ENCODE results near the gene ARHGAP23.

The ARHGAP23 gene

DNA sequence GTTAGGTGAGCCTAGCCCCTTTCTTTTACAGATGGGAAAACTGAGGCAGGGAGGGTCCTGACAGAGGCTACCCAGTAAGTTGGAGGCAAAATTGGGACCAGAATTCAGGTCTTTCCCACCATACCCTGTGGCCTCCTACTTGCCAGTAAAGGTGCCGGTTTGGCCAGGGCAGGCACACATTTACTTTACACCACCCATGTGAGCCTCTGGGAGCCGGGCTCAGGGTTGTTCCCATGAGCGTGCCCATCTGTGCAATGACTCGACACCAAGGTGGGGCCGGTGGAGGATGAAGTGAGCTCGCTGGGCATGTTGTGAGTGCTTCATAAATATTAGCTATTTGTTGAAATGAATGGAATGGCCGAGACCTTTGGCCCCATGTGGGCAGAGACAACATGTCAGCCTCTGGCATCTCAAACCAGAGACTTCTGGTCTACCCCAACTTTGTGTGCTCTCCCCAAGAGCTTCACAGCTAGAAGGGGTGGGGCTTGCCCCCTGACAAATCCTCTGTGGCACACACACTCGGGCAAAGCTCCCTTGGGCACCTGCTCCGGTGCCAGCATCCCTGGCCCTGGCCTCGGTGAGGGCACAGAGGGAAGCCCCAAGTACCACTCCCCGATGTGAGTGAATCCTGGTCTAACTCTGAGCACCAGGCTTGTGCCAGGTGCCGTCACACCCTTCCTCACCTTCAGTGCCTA is 117.4 kb downstream of the ARHGAP23 start:
- no peaks in the 10 kb centered on the region for H3K36me3 Mint-ChIP-seq
- no peaks in the 10 kb centered on the region for H3K4me1 Mint-ChIP-seq
- H3K27ac Mint-ChIP-seq: no peak overlapping the region
- H3K9me3 Mint-ChIP-seq: no peaks in the 10 kb centered on the region
- no peak overlapping the region for H3K4me3 Mint-ChIP-seq
- peaks cover 84% of the 10 kb centered on the region for H3K27me3 Mint-ChIP-seq
- ATAC-seq: no peak

DNA sequence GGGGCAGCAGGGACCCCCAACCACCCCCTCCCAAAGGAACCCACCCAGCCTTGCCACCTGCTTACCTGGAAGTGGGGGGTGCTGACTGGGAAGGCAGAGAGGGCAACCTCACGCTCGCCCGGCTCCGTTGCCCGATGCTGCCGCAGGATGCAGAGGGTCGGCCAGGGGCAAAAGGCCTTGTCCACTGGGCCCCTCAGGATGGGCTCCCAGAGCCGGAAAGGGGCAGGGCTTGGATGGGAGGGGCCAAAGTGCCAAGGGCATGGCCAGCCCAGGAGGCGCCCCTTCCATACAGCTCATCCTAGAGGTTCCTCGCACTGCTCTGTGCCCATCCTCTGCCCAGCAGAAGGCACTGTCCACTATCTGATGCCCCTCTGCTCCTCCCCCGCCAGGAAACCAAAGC is 118.1 kb downstream of the ARHGAP23 start:
- Mint-ChIP-seq H3K36me3 (no peaks in the 10 kb centered on the region), H3K4me3 (no peak overlapping the region), H3K4me1 (no peaks in the 10 kb centered on the region), H3K9me3 (no peaks in the 10 kb centered on the region), H3K27ac (no peak overlapping the region), H3K27me3 (peaks cover 80% of the 10 kb centered on the region)
- no peak for ATAC-seq

DNA sequence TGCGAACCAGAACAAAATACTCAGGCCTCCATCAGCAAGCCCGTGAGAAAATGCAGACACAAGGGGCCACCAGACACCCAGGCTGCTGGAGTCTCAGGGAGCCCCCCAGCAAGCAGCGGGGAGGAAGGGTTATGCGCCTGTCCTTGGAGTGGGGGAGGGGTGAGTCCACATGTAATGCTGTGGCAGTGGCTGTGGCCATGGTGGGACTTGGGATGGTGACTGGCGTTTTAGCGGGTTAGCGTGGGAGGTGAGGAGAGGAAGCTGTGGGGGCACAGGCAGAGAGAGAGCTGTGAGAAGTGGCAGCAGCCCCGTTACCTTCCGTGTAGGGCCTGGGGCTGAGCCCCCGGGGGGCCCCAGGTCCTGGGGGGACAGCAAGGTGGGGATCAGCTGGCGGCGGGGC is 119.2 kb downstream of the ARHGAP23 start:
- Mint-ChIP-seq H3K36me3 (no peaks in the 10 kb centered on the region), H3K4me3 (no peak overlapping the region), H3K27ac (no peak overlapping the region), H3K9me3 (no peaks in the 10 kb centered on the region), H3K4me1 (no peaks in the 10 kb centered on the region), H3K27me3 (peaks cover 75% of the 10 kb centered on the region)
- ATAC-seq: no peak

DNA sequence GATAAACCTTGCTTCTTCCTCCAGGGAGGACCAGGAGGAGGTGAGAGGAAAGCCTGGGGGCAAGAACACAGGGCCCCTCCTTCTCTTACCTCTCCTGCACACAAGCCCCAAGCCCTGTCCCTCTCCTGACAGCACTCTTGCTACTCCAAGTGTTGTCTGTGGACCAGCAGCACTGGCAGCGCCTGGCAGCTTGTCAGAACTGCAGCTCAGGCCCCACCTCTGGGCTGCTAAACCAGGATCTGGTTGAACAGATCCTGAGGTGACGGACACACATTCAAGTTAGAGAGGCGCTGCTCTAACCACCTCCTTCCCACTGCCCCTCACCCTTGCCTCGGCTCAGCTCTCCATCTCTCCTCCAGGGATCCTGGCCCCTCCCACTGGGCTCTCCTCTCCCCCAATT is 121.0 kb downstream of the ARHGAP23 start:
- no peaks in the 10 kb centered on the region for H3K36me3 Mint-ChIP-seq
- no peak overlapping the region for H3K4me3 Mint-ChIP-seq
- H3K4me1 Mint-ChIP-seq: no peaks in the 10 kb centered on the region
- H3K9me3 Mint-ChIP-seq: no peaks in the 10 kb centered on the region
- ATAC-seq: no peak
- peaks cover 60% of the 10 kb centered on the region for H3K27me3 Mint-ChIP-seq
- H3K27ac Mint-ChIP-seq: no peak overlapping the region

DNA sequence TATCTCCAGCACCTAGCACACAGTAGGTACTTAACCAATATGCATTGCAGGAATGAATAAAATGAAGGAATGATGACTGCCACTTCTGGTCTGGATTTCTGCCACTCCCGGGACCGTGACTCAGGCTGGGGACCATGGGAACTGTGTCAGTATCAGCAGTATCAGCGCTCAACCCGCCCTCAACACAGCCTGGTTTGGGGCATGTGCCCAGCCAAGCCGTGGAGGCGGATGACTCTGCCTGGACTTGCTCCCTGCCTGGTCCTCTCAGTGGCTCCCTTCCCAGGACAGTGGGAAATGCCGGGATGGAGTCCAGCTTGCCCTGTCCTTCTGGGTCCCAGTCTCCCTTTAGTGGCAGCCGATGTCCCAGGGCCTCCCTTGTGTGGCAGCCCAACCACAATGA is 122.4 kb downstream of the ARHGAP23 start:
- no peaks in the 10 kb centered on the region for H3K9me3 Mint-ChIP-seq
- H3K4me3 Mint-ChIP-seq: no peak overlapping the region
- H3K27me3 Mint-ChIP-seq: peaks cover 64% of the 10 kb centered on the region
- no peaks in the 10 kb centered on the region for H3K36me3 Mint-ChIP-seq
- no peaks in the 10 kb centered on the region for H3K4me1 Mint-ChIP-seq
- no peak for ATAC-seq
- H3K27ac Mint-ChIP-seq: no peak overlapping the region

DNA sequence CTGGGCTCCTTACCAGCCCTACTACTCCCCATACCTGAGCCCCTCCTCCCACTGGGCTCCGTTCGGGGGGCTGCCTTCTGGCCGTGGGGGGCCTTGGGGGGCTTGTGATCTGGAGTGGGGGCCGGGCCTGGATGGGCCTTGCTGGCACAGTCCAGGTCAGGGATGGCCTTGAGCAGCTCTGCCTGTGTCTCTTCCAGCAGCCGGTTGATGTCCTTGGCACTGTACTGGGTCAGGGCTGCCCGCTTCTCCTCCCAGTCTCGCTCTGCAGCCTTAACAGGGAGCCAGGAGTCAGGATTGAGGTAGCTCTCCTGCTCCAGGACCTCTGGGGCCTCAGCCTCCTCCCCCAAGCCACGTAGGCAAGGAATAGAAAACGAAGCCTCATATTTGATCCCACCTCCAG is 122.9 kb downstream of the ARHGAP23 start:
- Mint-ChIP-seq H3K36me3 (no peaks in the 10 kb centered on the region), H3K9me3 (no peaks in the 10 kb centered on the region), H3K27me3 (peaks cover 64% of the 10 kb centered on the region), H3K4me3 (no peak overlapping the region), H3K4me1 (no peaks in the 10 kb centered on the region), H3K27ac (no peak overlapping the region)
- no peak for ATAC-seq

DNA sequence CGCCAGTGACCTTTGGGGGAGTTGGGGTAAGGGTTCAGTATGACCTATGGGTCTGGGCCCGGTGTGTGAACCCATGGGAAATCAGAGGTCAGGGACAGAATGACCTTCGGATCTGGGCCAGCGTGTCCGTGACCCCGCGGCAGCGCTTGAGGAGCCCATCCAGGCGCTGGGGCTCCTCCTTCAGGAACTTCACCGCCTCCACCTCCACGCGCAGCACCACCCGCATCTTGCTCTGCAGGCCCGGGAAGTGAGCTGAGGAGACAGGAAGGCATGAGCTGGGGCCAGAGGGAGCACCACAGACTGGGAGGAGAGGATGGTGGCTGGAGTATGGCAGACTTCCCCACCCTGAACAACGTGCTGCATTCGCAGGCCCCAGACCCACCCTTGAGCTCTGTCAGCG is 124.1 kb downstream of the ARHGAP23 start:
- Mint-ChIP-seq H3K9me3 (no peaks in the 10 kb centered on the region), H3K4me3 (no peak overlapping the region), H3K4me1 (no peaks in the 10 kb centered on the region), H3K36me3 (no peaks in the 10 kb centered on the region), H3K27me3 (peaks cover 54% of the 10 kb centered on the region), H3K27ac (no peak overlapping the region)
- ATAC-seq: no peak

DNA sequence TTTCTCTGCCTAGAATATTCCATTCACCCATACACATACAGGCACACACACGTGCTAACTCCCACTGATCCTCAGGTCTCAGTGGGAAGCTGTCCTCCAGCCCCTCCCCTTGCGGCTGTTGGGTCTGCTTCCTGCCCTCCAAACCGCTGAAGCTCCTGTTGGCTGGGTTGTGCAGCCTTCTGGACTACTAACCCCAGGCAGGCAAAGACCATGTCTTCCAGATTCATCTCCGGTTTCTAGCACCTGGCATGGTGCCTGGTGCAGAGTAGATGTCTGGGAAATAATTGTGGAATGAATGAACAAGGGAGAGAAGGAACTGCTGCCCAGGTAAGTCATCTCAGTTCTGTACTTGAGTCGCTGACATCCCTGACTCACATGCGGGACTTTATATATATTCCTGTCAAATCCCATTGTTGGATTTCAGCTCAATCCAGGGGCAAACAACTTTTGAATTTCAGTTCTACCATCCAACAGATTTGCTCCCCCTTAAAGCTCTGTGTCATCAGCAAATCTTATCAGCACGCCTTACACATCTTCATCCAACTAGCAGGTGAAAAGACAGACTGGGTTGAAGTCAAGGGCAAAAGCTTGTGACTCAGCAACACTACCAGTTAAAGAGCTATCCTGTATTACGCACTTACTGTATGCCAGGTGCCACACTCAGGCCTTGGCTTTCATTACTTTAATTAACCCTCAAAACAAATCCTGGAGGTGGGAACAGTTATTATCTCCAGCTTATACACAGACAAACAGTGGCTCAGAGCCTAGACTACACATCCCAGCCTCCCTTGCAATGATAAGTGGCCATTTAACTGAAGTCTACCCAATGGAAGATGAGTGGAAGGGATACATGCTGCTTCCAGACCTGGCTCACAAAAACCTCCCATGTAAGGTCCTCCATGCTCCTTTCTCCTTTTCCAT is 126.4 kb downstream of the ARHGAP23 start:
- Mint-ChIP-seq H3K4me3 (no peak overlapping the region), H3K4me1 (peaks cover 13% of the 10 kb centered on the region), H3K27ac (no peak overlapping the region), H3K36me3 (no peaks in the 10 kb centered on the region), H3K27me3 (peaks cover 31% of the 10 kb centered on the region), H3K9me3 (no peaks in the 10 kb centered on the region)
- ATAC-seq: no peak

DNA sequence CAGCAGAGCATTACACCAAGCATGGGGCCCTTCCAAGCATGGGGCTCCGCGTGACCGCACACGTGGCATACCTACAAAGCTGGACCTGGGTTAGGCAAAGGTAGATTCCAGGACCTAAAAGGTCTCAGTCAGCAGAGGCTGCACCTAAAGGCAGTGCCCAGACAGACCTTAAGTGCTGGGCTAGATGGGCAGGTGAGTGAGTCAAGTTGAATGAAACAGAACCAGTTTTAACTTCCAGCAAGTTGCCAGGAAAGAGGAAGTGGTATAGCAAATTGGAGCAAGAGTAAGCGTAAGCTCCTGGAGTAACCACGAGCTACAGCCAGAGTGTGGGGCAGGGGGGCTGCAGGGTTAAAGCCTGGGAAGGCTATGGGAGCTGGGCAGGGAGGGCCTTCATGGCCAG is 128.0 kb downstream of the ARHGAP23 start:
- Mint-ChIP-seq H3K4me3 (no peak overlapping the region), H3K27me3 (peaks cover 29% of the 10 kb centered on the region), H3K27ac (no peak overlapping the region)

DNA sequence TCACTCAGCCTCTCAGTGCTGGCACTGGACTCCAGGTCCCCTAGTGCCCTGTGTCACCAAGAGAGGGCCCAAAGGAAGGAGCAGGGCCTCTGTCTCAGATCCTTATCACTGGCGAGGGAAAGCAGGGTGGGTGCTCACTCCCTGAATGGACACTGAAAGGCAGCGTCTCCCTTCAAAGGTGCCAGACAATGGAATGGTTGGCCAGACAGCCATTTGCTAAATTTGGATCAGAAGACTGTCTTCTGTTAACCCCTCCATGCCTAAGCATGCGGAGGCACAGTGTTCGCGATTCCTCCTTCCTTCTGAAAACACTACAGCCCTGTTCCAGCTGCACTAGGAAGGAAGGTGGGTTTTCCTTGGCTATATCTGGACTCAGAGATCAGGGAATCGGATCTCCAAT is 129.1 kb downstream of the ARHGAP23 start:
- Mint-ChIP-seq H3K27ac (no peak overlapping the region), H3K4me3 (no peak overlapping the region), H3K9me3 (no peaks in the 10 kb centered on the region), H3K27me3 (peaks cover 32% of the 10 kb centered on the region), H3K36me3 (no peaks in the 10 kb centered on the region), H3K4me1 (peaks cover 24% of the 10 kb centered on the region)
- ATAC-seq: no peak

More for the DNA sequence above, 128.0 kb downstream of the ARHGAP23 start:
- Mint-ChIP-seq H3K9me3 (no peaks in the 10 kb centered on the region), H3K4me1 (peaks cover 24% of the 10 kb centered on the region), H3K36me3 (no peaks in the 10 kb centered on the region)
- no peak for ATAC-seq

DNA sequence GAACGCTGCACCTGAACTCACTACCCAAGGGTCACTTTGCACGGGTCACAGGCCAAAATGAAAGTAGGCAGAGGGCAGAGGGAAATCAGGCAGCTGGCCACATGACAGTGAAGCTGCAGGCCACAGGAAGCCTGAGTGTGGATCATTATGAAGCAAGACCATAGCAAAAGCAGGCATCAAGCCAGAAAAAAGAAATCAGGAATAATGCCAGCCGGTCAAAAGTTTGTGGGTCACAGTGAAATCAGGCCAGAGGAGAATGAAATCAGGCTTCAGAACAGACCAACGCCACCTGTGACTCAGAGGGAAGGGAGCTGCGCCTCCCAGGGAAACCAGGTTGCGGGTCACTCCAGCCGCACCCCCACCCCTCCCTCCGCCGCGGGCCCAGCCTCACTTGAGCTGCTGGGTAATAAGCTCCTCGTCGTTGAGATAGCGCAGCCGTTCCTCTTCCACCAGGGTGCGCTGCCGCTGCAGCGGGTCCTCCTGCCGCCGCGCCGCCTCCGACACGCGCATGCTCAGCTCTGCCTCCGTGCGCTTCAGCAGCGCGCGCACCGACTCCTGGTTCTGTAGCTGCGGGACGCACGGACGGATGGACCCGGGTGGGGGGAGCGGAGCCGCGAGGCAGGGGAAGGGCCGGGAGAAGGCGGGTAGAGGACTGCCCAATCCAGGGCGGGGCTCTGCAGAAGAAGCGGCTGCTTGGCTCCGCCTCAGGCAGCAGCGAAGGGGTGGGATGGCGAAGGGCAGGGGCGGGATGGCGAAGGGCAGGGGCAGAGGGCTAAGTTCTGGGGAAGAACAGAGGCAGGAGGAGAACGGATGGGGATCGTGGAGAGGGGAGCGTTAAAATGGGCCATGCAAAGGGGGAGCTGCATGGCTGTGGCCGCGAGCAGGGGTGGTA is 129.8 kb downstream of the ARHGAP23 start:
- ATAC-seq: peak; percentile 86
- Mint-ChIP-seq H3K4me1 (peaks cover 24% of the 10 kb centered on the region), H3K27me3 (peaks cover 35% of the 10 kb centered on the region), H3K9me3 (no peaks in the 10 kb centered on the region), H3K36me3 (no peaks in the 10 kb centered on the region), H3K27ac (no peak overlapping the region), H3K4me3 (peak overlapping the region; percentile 97)

DNA sequence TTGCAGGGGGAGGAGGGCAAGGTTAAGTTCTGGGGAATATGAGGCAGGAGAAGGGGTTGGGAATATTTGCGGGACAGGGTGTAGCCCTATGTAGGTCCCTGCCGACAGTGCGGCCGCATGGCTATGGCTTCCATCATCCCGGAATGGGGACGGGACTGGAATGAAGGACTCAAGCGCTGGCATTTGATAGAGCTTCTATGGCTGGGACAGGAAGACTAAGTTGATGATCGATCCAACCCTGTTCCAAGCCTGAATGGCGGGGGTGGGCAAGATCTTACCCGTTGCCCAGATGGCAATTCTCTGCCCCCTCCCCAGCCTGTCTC is 130.4 kb downstream of the ARHGAP23 start:
- H3K27me3 Mint-ChIP-seq: peaks cover 41% of the 10 kb centered on the region
- peak; percentile 57 for ATAC-seq
- H3K36me3 Mint-ChIP-seq: no peaks in the 10 kb centered on the region
- H3K27ac Mint-ChIP-seq: peak overlapping the region; percentile 52
- peaks cover 29% of the 10 kb centered on the region for H3K4me1 Mint-ChIP-seq
- peak overlapping the region; percentile 97 for H3K4me3 Mint-ChIP-seq
- no peaks in the 10 kb centered on the region for H3K9me3 Mint-ChIP-seq

DNA sequence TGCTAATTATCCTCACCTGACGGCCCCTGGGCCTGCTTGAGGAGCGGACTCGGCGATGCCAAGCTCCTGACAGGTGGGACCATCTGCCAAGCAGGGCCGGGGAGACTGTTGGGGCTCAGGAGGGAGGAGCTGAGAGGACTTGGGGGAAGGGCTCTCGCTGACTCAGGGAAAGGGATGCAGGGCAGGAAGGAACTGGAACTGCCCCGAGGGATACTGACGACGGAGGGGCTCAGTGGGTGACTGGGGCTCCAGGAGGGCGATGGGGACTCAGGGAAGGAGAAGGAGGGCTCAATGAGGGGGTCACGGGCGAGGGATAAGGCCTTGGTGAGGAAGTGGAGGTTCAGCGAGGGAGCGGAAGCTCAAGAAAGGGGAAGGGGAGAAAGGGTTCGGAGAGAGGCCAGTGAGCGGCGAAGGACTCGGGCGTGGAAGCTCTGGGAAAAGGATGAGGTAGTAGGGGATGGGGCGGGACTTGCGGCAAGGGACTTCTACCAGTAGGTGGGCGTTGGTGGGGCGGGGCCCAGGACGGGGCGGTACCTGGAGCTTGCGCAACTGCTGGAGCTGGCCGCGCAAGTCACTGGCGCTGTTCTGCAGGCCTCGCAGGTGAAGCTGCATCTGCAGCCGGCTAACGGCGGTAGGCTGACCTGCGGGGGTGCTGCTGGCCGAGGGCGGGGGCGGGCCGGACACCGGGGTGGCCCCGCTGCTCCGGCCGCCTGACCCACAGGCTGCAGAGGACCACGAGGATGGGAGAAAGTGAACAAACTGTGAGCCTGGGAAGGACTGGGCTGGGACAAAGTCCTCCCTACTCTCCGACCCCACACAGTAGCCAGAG is 131.0 kb downstream of the ARHGAP23 start:
- Mint-ChIP-seq H3K27me3 (peaks cover 47% of the 10 kb centered on the region), H3K9me3 (no peaks in the 10 kb centered on the region), H3K36me3 (no peaks in the 10 kb centered on the region), H3K4me3 (peak overlapping the region; percentile 97), H3K4me1 (peaks cover 35% of the 10 kb centered on the region), H3K27ac (peak overlapping the region; percentile 52)
- ATAC-seq: peak; percentile 90

DNA sequence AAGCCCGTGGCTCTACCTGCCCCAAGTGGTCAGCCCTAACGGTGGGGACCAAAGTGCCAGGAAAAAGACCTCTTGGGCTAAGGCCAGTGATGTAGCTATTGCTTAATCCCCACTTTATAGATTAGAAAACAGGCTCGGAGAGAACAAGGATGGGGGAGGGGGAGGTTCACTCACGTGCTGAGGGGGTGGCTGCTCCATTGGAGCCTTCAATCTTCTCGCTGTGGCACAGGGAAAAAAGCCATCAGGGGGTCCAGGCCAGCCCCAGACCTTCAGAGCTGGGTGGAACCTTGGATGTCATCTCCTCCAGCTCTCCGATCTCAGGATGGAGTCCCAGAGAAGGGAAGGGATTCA is 131.6 kb downstream of the ARHGAP23 start:
- Mint-ChIP-seq H3K36me3 (no peaks in the 10 kb centered on the region), H3K4me3 (no peak overlapping the region), H3K4me1 (peaks cover 39% of the 10 kb centered on the region), H3K27ac (no peak overlapping the region), H3K27me3 (peaks cover 51% of the 10 kb centered on the region), H3K9me3 (no peaks in the 10 kb centered on the region)
- ATAC-seq: no peak
